Esophagus squamous epithelium (tissue), 4 donors: ENCODE measurements around the gene SHPK.

ENCODE experiments used
- CTCF ChIP-seq, 6 experiments: fragments of 450-650 bp in 4 of 6; fragments of 200-600 bp in 2 of 6; sonication (generic) in 2 of 6; IDR thresholded peaks; one replicate each; pipeline ENCODE4 v1.5.1; 2016 to 2019; ENCODE audit warnings: antibody characterized with exemption in 6 of 6, mild to moderate bottlenecking in 4 of 6, moderate library complexity in 4 of 6
- POLR2A ChIP-seq, 4 donors: fragments of 450-650 bp; IDR thresholded peaks; one replicate each; pipeline ENCODE4 v1.6.1; 2017; ENCODE audit warnings: antibody characterized with exemption in 4 of 4, mild to moderate bottlenecking in 4 of 4, moderate library complexity in 3 of 4

- no peak for TF ChIP-seq CTCF (IDR thresholded peaks at IDR 0.05)
- no peak for TF ChIP-seq POLR2A (IDR thresholded peaks at IDR 0.05)
Observed at GRCh38 chr17:3589784-3590183, 46.3 kb downstream of the SHPK start.
